GM10847 (cell line): Measurements from ENCODE around the gene THSD7A.

Experiments used
- POLR2A ChIP-seq: IDR thresholded peaks from 2 replicates; pipeline ENCODE4 v1.6.1; 2011; ENCODE audit not compliant: insufficient read length; ENCODE audit errors: extremely low read depth

THSD7A gene

GRCh38 chr7:11831736-11832495 lies at the start of gene THSD7A:
THSD7A (minus strand) TSS chr7:11832198; CDS start chr7:11831946, 252 bp downstream.
- TF ChIP-seq POLR2A = no peak

DNA sequence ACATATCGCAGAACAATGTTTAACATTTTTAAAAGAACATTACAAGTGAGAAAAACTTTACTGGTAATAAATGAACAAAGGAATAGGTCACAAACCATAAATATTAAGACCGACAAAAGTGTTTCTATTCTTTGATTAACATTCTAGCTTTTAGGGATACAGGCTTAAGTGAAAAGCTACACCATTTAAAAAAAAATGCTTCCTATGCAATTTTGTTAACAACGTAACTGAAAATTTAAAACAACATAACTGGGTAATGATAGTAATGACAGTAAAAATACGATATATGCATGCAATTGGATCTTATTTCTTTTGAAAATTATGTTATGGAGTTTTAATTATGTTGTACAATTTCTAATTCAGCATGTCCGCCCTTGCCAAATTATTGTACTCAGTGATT lies 49.7 kb upstream of the THSD7A start:
- no peak for TF ChIP-seq POLR2A

GRCh38 chr7:11875635-11876034 lies 43.6 kb upstream of the THSD7A start:
- no peak for TF ChIP-seq POLR2A

- no peak for TF ChIP-seq POLR2A
These were observed 33.7 kb upstream of the THSD7A start for GRCh38 chr7:11865671-11866070.

DNA sequence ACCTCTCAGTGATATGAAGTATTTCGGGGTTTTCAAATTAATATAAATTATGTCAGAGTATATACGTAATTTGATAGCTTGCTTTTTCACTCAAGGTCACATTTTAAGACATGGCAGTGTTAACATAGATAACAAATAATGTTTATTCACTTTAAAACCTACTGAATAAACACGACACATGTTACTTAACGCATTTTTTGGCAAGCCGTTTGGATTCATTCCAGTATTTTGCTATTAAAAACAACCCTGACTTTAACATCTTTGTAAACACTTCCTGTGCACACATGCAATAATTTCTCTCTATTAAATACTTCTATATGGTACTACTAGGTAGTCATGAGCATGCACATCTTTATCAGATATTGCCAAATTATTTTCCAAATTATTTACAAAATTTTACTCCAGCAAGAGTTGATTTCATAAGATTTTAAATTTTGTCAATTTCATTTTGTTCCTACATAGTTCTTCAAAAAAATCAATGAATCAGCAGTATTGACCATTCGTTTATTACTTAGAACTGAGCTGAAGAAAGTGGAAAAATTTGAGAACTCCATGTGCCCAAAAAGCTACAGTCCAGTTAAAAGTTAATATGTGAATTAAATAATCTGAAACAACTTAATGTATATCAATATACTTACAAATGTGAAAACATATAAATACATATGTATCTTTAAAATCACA lies 26.8 kb upstream of the THSD7A start:
- TF ChIP-seq POLR2A = no peak

- no peak for TF ChIP-seq POLR2A
These were observed 26.0 kb upstream of the THSD7A start for GRCh38 chr7:11858026-11858425.

GRCh38 chr7:11848251-11848650 lies 16.3 kb upstream of the THSD7A start:
- no peak for TF ChIP-seq POLR2A

- TF ChIP-seq POLR2A = no peak
These were observed 15.3 kb upstream of the THSD7A start for GRCh38 chr7:11847336-11847735.

GRCh38 chr7:11846361-11846955 lies 14.5 kb upstream of the THSD7A start:
- no peak for TF ChIP-seq POLR2A

DNA sequence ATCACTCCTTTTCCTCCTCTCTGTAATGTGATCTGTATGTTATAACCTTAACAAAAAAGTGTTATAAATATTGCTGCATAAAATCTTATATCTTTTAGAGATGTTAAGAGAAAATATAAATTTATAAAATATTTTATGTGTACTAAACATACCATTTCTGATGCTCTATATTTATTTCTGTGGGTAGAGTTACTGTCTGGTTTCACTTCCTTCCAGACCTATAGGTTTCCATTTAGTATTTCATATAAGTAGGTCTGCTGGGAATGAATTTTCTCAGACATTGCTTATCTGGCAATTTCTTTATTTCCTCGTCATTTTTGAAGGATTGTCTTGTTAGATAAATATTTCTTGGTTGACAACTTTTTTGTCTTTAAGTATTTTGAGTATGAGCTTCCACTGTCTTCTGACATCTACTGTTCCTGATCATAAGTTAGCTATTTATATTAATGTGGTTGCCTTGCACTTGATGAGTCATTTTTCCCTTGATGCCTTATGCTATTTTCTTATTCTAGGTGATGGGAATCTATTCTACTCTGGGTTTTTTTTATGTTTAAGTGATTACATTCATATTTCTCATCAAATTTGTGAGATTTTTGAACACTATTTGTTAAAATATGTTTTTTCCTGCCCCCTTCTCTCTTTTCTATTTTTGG lies 11.2 kb upstream of the THSD7A start:
- TF ChIP-seq POLR2A = no peak

DNA sequence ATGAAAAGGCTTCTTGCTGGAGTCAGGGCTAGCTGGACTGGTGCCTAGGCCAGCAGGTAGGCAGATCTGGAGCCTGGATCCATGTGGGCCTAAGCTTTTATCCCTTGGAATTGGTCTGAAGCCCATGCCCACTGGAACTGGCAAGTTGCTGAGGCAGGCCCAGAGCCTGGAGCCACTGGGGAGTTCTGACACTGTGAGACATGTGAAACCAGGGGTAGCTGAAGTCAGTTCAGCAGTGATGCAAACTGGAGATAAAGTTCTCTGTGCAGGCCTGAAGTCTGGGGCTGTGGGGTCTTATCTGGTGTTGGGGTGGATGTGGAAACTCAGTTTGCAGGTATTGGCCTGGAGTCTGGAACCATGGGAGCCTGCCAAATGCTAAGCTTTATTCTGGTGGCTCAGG lies 9.7 kb upstream of the THSD7A start:
- no peak for TF ChIP-seq POLR2A

- no peak for TF ChIP-seq POLR2A
These were observed 3.3 kb upstream of the THSD7A start for GRCh38 chr7:11835260-11835659.

GRCh38 chr7:11833431-11833830 lies 1.4 kb upstream of the THSD7A start:
- no peak for TF ChIP-seq POLR2A

- no peak for TF ChIP-seq POLR2A
These were observed 752 bp downstream of the THSD7A start for GRCh38 chr7:11831156-11831735.

GRCh38 chr7:11830582-11831155 lies 1.3 kb downstream of the THSD7A start:
- TF ChIP-seq POLR2A = no peak
